CD4-positive, CD25-positive, alpha-beta regulatory T cell (primary cell): ENCODE data around the gene RNF187. TPM values are rescaled to one million over a fixed set of nuclear protein-coding genes. Genes with fewer than 3 reads are reported as not detected.

Source experiments
- ATAC-seq, 2 donors: fragments of 150-1000 bp; cut with Tn5 transposase; one replicate each; pipeline ENCODE4 v1.10.0; 2021; ENCODE audit warnings: low read depth in 2 of 2, moderate number of reproducible peaks in 2 of 2, moderate library complexity in 1 of 2
- DNase-seq, 3 donors: peaks; one replicate each; pipeline versions ENCODE4 v3.0.0 to v3.0.0-alpha.2; 2012 to 2022; ENCODE audit warnings: mixed read lengths in 1 of 3
- H3K27ac ChIP-seq: one replicate; pipeline ENCODE4 v1.7.0; 2013; ENCODE audit warnings: mild to moderate bottlenecking, low read length; ENCODE audit not compliant: insufficient read depth, poor library complexity, severe bottlenecking
- H3K27me3 ChIP-seq: one replicate; pipeline ENCODE4 v1.7.0; 2013; ENCODE audit warnings: low read length; ENCODE audit not compliant: control insufficient read depth, insufficient read depth
- H3K36me3 ChIP-seq: one replicate; pipeline ENCODE4 v1.7.0; 2013; ENCODE audit warnings: mild to moderate bottlenecking, low read length, moderate library complexity; ENCODE audit not compliant: control insufficient read depth, insufficient read depth
- H3K4me1 ChIP-seq: 2 replicates; pipeline ENCODE4 v1.7.0; 2013; ENCODE audit warnings: mild to moderate bottlenecking, low read length; ENCODE audit not compliant: insufficient read depth, control insufficient read depth, poor library complexity, severe bottlenecking
- H3K4me3 ChIP-seq: one replicate; pipeline ENCODE4 v1.7.0; 2013; ENCODE audit warnings: low read depth, mild to moderate bottlenecking, low read length, moderate library complexity
- H3K9me3 ChIP-seq, 2 experiments: 1 replicate in 1 of 2; 2 replicates in 1 of 2; pipeline ENCODE4 v1.7.0; 2013; ENCODE audit warnings: low read length in 2 of 2, mild to moderate bottlenecking in 1 of 2, moderate library complexity in 1 of 2; ENCODE audit not compliant: control insufficient read depth in 2 of 2
- H3K27ac Mint-ChIP-seq, 3 donors: one replicate each; pipeline ENCODE4 v1.8.0; 2020 to 2022; ENCODE audit warnings: mild to moderate bottlenecking in 3 of 3, mixed read lengths in 3 of 3, moderate library complexity in 2 of 3
- H3K27me3 Mint-ChIP-seq: one replicate; pipeline ENCODE4 v1.8.0; 2022; ENCODE audit warnings: mild to moderate bottlenecking, mixed read lengths
- H3K36me3 Mint-ChIP-seq: one replicate; pipeline ENCODE4 v1.8.0; 2020; ENCODE audit warnings: mixed read lengths
- H3K4me1 Mint-ChIP-seq, 4 donors: one replicate each; pipeline ENCODE4 v1.8.0; 2020 to 2022; ENCODE audit warnings: mixed read lengths in 4 of 4, mild to moderate bottlenecking in 1 of 4
- H3K4me3 Mint-ChIP-seq, 4 donors: one replicate each; pipeline ENCODE4 v1.8.0; 2020 to 2022; ENCODE audit warnings: mild to moderate bottlenecking in 4 of 4, mixed read lengths in 4 of 4, moderate library complexity in 3 of 4
- H3K9me3 Mint-ChIP-seq, 7 donors: one replicate each; pipeline ENCODE4 v1.8.0; 2020 to 2022; ENCODE audit warnings: mixed read lengths in 7 of 7, mild to moderate bottlenecking in 3 of 7, moderate library complexity in 2 of 7
- polyA plus RNA-seq, 4 donors: library from polyadenylated mRNA; unstranded; fragments of 300-500 nt; fragmentation: Illumina TruSeq; gene quantifications; one replicate each; pipeline ENCODE4 v1.2.3, GENCODE V29; 2021
- total RNA-seq: library from RNA; stranded (reverse); gene quantifications from one replicate; pipeline ENCODE4 v1.2.3, GENCODE V29; 2022

RNF187 gene
- total and polyA plus RNA-seq, 5 donors from 2014 or later, result 16.1 to 59.0 (median 43.1) TPM

- H3K36me3 ChIP-seq, result no peaks in the 10 kb centered on the region
- H3K4me1 ChIP-seq, result no peaks in the 10 kb centered on the region
- Mint-ChIP-seq H3K4me1 (peaks cover 0 to 5% (median 0%) of the 10 kb centered on the region in 4 donors), H3K27ac (peak overlapping the region in 1 of 3 donors; percentile 50), H3K36me3 (peaks cover 4% of the 10 kb centered on the region), H3K27me3 (peaks cover 18% of the 10 kb centered on the region), H3K4me3 (no peak overlapping the region), H3K9me3 (no peaks in the 10 kb centered on the region)
- H3K4me3 ChIP-seq, result no peak overlapping the region
- no peak overlapping the region for H3K27ac ChIP-seq
- H3K9me3 ChIP-seq, result no peaks in the 10 kb centered on the region
- H3K27me3 ChIP-seq, result no peaks in the 10 kb centered on the region
- no peak for ATAC-seq
- no peak for DNase-seq
These were observed 23.1 kb downstream of the RNF187 start for GRCh38 chr1:228510101-228510802.

GRCh38 chr1:228510803-228511413, 23.7 kb downstream of the RNF187 start:
- Mint-ChIP-seq H3K4me1 (peaks cover 0 to 5% (median 0%) of the 10 kb centered on the region in 4 donors), H3K9me3 (no peaks in the 10 kb centered on the region), H3K4me3 (no peak overlapping the region), H3K36me3 (peaks cover 4% of the 10 kb centered on the region), H3K27me3 (peaks cover 22% of the 10 kb centered on the region), H3K27ac (peak overlapping the region in 2 of 3 donors; percentile 50 to 73)
- DNase-seq (no peak), ATAC-seq (no peak)
- Histone ChIP-seq H3K4me1 (no peaks in the 10 kb centered on the region), H3K9me3 (no peaks in the 10 kb centered on the region), H3K36me3 (no peaks in the 10 kb centered on the region), H3K27ac (no peak overlapping the region), H3K4me3 (no peak overlapping the region), H3K27me3 (no peaks in the 10 kb centered on the region)

GRCh38 chr1:228511546-228512445, 24.6 kb downstream of the RNF187 start:
- Histone ChIP-seq H3K9me3 (no peaks in the 10 kb centered on the region), H3K27ac (no peak overlapping the region), H3K4me1 (no peaks in the 10 kb centered on the region), H3K27me3 (no peaks in the 10 kb centered on the region), H3K4me3 (no peak overlapping the region), H3K36me3 (no peaks in the 10 kb centered on the region)
- Mint-ChIP-seq H3K4me1 (peaks cover 0 to 5% (median 0%) of the 10 kb centered on the region in 4 donors), H3K36me3 (peaks cover 4% of the 10 kb centered on the region), H3K9me3 (no peaks in the 10 kb centered on the region), H3K27ac (no peak overlapping the region), H3K27me3 (peaks cover 28% of the 10 kb centered on the region), H3K4me3 (no peak overlapping the region)
- ATAC-seq (no peak), DNase-seq (no peak)

- Histone ChIP-seq H3K27me3 (no peaks in the 10 kb centered on the region), H3K4me1 (no peaks in the 10 kb centered on the region), H3K9me3 (no peaks in the 10 kb centered on the region), H3K4me3 (no peak overlapping the region), H3K36me3 (no peaks in the 10 kb centered on the region), H3K27ac (no peak overlapping the region)
- ATAC-seq (no peak), DNase-seq (peak in 1 of 3 donors; percentile 24)
- Mint-ChIP-seq H3K4me1 (peaks cover 0 to 5% (median 0%) of the 10 kb centered on the region in 4 donors), H3K27me3 (peaks cover 37% of the 10 kb centered on the region), H3K4me3 (no peak overlapping the region), H3K36me3 (peaks cover 4% of the 10 kb centered on the region), H3K27ac (no peak overlapping the region), H3K9me3 (no peaks in the 10 kb centered on the region)
These were observed 25.6 kb downstream of the RNF187 start for GRCh38 chr1:228512781-228513198.

GRCh38 chr1:228513236-228513900, 26.2 kb downstream of the RNF187 start:
- no peaks in the 10 kb centered on the region for H3K4me1 ChIP-seq
- Mint-ChIP-seq H3K4me3 (no peak overlapping the region), H3K9me3 (no peaks in the 10 kb centered on the region), H3K4me1 (peaks cover 0 to 5% (median 0%) of the 10 kb centered on the region in 4 donors), H3K27ac (no peak overlapping the region), H3K36me3 (peaks cover 4% of the 10 kb centered on the region), H3K27me3 (peaks cover 37% of the 10 kb centered on the region)
- H3K27ac ChIP-seq, result no peak overlapping the region
- no peak for DNase-seq
- ATAC-seq, result no peak
- H3K36me3 ChIP-seq, result no peaks in the 10 kb centered on the region
- no peaks in the 10 kb centered on the region for H3K9me3 ChIP-seq
- H3K27me3 ChIP-seq, result no peaks in the 10 kb centered on the region
- no peak overlapping the region for H3K4me3 ChIP-seq

GRCh38 chr1:228514421-228514820, 27.2 kb downstream of the RNF187 start:
- H3K4me3 ChIP-seq, result no peak overlapping the region
- DNase-seq, result no peak
- Mint-ChIP-seq H3K27ac (peak overlapping the region in 1 of 3 donors; percentile 55), H3K4me3 (no peak overlapping the region), H3K36me3 (peaks cover 4% of the 10 kb centered on the region), H3K4me1 (peaks cover 0 to 5% (median 0%) of the 10 kb centered on the region in 4 donors), H3K9me3 (no peaks in the 10 kb centered on the region), H3K27me3 (peaks cover 40% of the 10 kb centered on the region)
- H3K4me1 ChIP-seq, result no peaks in the 10 kb centered on the region
- no peaks in the 10 kb centered on the region for H3K27me3 ChIP-seq
- no peaks in the 10 kb centered on the region for H3K36me3 ChIP-seq
- H3K9me3 ChIP-seq, result no peaks in the 10 kb centered on the region
- no peak overlapping the region for H3K27ac ChIP-seq
- no peak for ATAC-seq

GRCh38 chr1:228515200-228515834, 28.1 kb downstream of the RNF187 start:
- no peaks in the 10 kb centered on the region for H3K27me3 ChIP-seq
- no peaks in the 10 kb centered on the region for H3K4me1 ChIP-seq
- no peak overlapping the region for H3K4me3 ChIP-seq
- Mint-ChIP-seq H3K27ac (no peak overlapping the region), H3K4me1 (peaks cover 0 to 5% (median 0%) of the 10 kb centered on the region in 4 donors), H3K9me3 (peaks cover 0 to 2% (median 0%) of the 10 kb centered on the region in 7 donors), H3K4me3 (no peak overlapping the region), H3K27me3 (peaks cover 42% of the 10 kb centered on the region), H3K36me3 (peaks cover 4% of the 10 kb centered on the region)
- H3K27ac ChIP-seq, result no peak overlapping the region
- no peak for ATAC-seq
- no peaks in the 10 kb centered on the region for H3K9me3 ChIP-seq
- DNase-seq, result peak; percentile 24 to 45 (median 38)
- no peaks in the 10 kb centered on the region for H3K36me3 ChIP-seq
